Airway epithelial cell (primary cell): ENCODE results near the gene CCDC178. TPM values are rescaled to one million over a fixed set of nuclear protein-coding genes. Genes with fewer than 3 reads are reported as not detected.

Experiments used
- total RNA-seq: library from RNA; depleted of rRNA; stranded (reverse); fragments of >200 nt; gene quantifications from 2 replicates; pipeline ENCODE4 v1.2.3, GENCODE V29; 2015

CCDC178 gene
- total RNA-seq: 0.98 TPM in 1 of 2 replicates, not detected in the other

GRCh38 chr18:33440060-33441043 is at the start of gene CCDC178:
TSS of gene CCDC178 (minus strand) at chr18:33440721. CDS start at chr18:33412088, 28,633 bp downstream.

Other genes with a start within 250 kb of the CCDC178 start
- under 0.01 and 0.05 TPM in 2 replicates for gene ASXL3, start 137.5 kb upstream of the CCDC178 start, total RNA-seq